Calu3 (cell line): ENCODE results near the gene RGS1. TPM values are rescaled to one million over a fixed set of nuclear protein-coding genes. Genes with fewer than 3 reads are reported as not detected.

Source experiments
- BruUV-seq: library from RNA; stranded (reverse); fragments of 400-500 nt; replicated peaks from 2 replicates; lab custom pipeline; 2021; lab: Mats Ljungman, UMichigan
- CTCF ChIA-PET: fragments of 300-600 bp; sonication (Branson Sonifier 250); formaldehyde crosslinking; loops from one replicate; lab custom pipeline; 2022; ENCODE audit warnings: antibody characterized with exemption; lab: Charles Lee
- DNase-seq: peaks from one replicate; pipeline ENCODE4 v3.0.0; 2022
- H3K27ac Mint-ChIP-seq: one replicate; pipeline ENCODE4 v1.8.0; 2022; ENCODE audit warnings: mixed read lengths; ENCODE audit not compliant: unreplicated experiment
- H3K27me3 Mint-ChIP-seq: one replicate; pipeline ENCODE4 v1.8.0; 2022; ENCODE audit warnings: mixed read lengths; ENCODE audit not compliant: unreplicated experiment
- H3K36me3 Mint-ChIP-seq: one replicate; pipeline ENCODE4 v1.8.0; 2022; ENCODE audit warnings: mild to moderate bottlenecking, moderate library complexity, mixed read lengths; ENCODE audit not compliant: insufficient read depth, unreplicated experiment
- H3K4me1 Mint-ChIP-seq: one replicate; pipeline ENCODE4 v1.8.0; 2022; ENCODE audit warnings: mild to moderate bottlenecking, low read depth, mixed read lengths; ENCODE audit not compliant: unreplicated experiment
- H3K4me3 Mint-ChIP-seq: one replicate; pipeline ENCODE4 v1.8.0; 2022; ENCODE audit warnings: mild to moderate bottlenecking, low read depth, moderate library complexity, mixed read lengths; ENCODE audit not compliant: unreplicated experiment
- H3K9me3 Mint-ChIP-seq: one replicate; pipeline ENCODE4 v1.8.0; 2022; ENCODE audit warnings: low read depth, mixed read lengths; ENCODE audit not compliant: unreplicated experiment
- CTCF ChIP-seq: fragments of 200-600 bp; IDR thresholded peaks from one replicate; pipeline ENCODE4 v1.8.0; 2022; ENCODE audit warnings: antibody characterized with exemption; ENCODE audit not compliant: unreplicated experiment
- intact Hi-C: fragments of 100-400 bp; cut with micrococcal nuclease; formaldehyde crosslinking; loops from one replicate; pipeline ENCODE4 v1.10.0; 2022; ENCODE audit not compliant: unreplicated experiment
- total RNA-seq: library from RNA; stranded (reverse); gene quantifications from 2 replicates; pipeline ENCODE4 v1.2.3, GENCODE V29; 2022

Gene RGS1
- total RNA-seq, 1 experiment from 2014 or later = not detected

- Mint-ChIP-seq H3K36me3 (no peaks in the 10 kb centered on the region), H3K9me3 (no peaks in the 10 kb centered on the region), H3K4me1 (peaks cover 3% of the 10 kb centered on the region), H3K27me3 (no peaks in the 10 kb centered on the region), H3K27ac (no peak overlapping the region), H3K4me3 (no peak overlapping the region)
- intact Hi-C loops = no loop called here
- no TSS peak for BruUV-seq
- CTCF ChIA-PET = interaction anchor here (0.6 kb wide), 1 partner anchor 33 kb away, joined by 4 read pairs; no protein-coding TSS in a partner anchor
- DNase-seq = no peak
- peak; percentile 5 for TF ChIP-seq CTCF
Observed at GRCh38 chr1:192545896-192546521, 29.6 kb upstream of the RGS1 start.

GRCh38 chr1:192546596-192547190 is 28.9 kb upstream of the RGS1 start:
- Mint-ChIP-seq H3K27me3 (no peaks in the 10 kb centered on the region), H3K4me3 (no peak overlapping the region), H3K4me1 (peaks cover 8% of the 10 kb centered on the region), H3K36me3 (no peaks in the 10 kb centered on the region), H3K27ac (no peak overlapping the region), H3K9me3 (no peaks in the 10 kb centered on the region)
- intact Hi-C loops = no loop called here
- no peak for TF ChIP-seq CTCF
- CTCF ChIA-PET = no interaction called here
- no peak for DNase-seq
- BruUV-seq = no TSS peak

GRCh38 chr1:192547501-192547900 is 28.1 kb upstream of the RGS1 start:
- H3K27ac Mint-ChIP-seq = no peak overlapping the region
- H3K36me3 Mint-ChIP-seq = no peaks in the 10 kb centered on the region
- DNase-seq = no peak
- no peaks in the 10 kb centered on the region for H3K9me3 Mint-ChIP-seq
- intact Hi-C loops = no loop called here
- BruUV-seq = no TSS peak
- no peaks in the 10 kb centered on the region for H3K27me3 Mint-ChIP-seq
- CTCF ChIA-PET = no interaction called here
- no peak for TF ChIP-seq CTCF
- no peak overlapping the region for H3K4me3 Mint-ChIP-seq
- H3K4me1 Mint-ChIP-seq = peaks cover 8% of the 10 kb centered on the region

DNA sequence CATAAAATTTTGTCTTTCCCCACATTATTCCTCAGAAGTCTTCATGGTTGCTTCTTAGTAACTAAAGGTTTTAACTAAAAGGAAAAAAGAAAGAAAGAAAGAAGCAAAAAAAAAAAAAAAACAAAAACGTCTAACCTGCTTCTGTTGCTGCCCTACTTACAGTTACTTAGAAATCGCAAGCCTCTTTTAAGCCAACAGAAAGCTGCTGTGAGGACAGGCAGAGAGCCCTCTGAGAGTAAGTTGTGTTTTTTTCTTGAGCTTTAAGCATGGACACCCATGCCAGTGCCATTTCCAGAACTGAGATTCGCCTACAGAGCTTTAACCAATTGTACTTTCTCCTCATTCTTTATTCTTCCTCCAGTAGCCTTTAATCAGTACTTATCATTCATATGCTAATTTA is 25.6 kb upstream of the RGS1 start:
- BruUV-seq = no TSS peak
- intact Hi-C loops = no loop called here
- no peaks in the 10 kb centered on the region for H3K27me3 Mint-ChIP-seq
- DNase-seq = no peak
- CTCF ChIA-PET = interaction anchor here (0.6 to 1.3 kb wide), 3 partner anchors 11 to 1205 kb away, joined by 4 to 6 read pairs (median 5); no protein-coding TSS in a partner anchor
- no peak overlapping the region for H3K27ac Mint-ChIP-seq
- H3K36me3 Mint-ChIP-seq = no peaks in the 10 kb centered on the region
- H3K4me3 Mint-ChIP-seq = no peak overlapping the region
- H3K9me3 Mint-ChIP-seq = no peaks in the 10 kb centered on the region
- H3K4me1 Mint-ChIP-seq = peaks cover 8% of the 10 kb centered on the region
- TF ChIP-seq CTCF = no peak
